Cardiac septum (tissue), 1 donor: Measurements from ENCODE around the gene MOB2. TPM values are rescaled to one million over a fixed set of nuclear protein-coding genes. Genes with fewer than 3 reads are reported as not detected.
"Not testable (repeated sequence)": the region's sequence is repeated elsewhere in the genome, so short reads cannot be mapped to it uniquely, and the experiment has no call there.

Experiments
- DNase-seq: peaks from one replicate; pipeline ENCODE4 v3.0.0-alpha.2; 2020; ENCODE audit warnings: low spot score
- intact Hi-C: fragments of 100-400 bp; cut with DNase I; formaldehyde crosslinking; loops from one replicate; pipeline ENCODE4 v1.14.0; 2022
- total RNA-seq: library from RNA; stranded (reverse); fragmentation: NEBNext Ultra II Directional; extraction: Animal tissue kit (Norgen Biotek cat#: 25700); gene quantifications from one replicate; pipeline ENCODE4 v1.2.1, GENCODE V29; 2021
- donor health status: DM: no; HTN: no; CAD: no.

The MOB2 gene
- total RNA-seq, 1 donor from 2014 or later: 48.5 TPM

DNA sequence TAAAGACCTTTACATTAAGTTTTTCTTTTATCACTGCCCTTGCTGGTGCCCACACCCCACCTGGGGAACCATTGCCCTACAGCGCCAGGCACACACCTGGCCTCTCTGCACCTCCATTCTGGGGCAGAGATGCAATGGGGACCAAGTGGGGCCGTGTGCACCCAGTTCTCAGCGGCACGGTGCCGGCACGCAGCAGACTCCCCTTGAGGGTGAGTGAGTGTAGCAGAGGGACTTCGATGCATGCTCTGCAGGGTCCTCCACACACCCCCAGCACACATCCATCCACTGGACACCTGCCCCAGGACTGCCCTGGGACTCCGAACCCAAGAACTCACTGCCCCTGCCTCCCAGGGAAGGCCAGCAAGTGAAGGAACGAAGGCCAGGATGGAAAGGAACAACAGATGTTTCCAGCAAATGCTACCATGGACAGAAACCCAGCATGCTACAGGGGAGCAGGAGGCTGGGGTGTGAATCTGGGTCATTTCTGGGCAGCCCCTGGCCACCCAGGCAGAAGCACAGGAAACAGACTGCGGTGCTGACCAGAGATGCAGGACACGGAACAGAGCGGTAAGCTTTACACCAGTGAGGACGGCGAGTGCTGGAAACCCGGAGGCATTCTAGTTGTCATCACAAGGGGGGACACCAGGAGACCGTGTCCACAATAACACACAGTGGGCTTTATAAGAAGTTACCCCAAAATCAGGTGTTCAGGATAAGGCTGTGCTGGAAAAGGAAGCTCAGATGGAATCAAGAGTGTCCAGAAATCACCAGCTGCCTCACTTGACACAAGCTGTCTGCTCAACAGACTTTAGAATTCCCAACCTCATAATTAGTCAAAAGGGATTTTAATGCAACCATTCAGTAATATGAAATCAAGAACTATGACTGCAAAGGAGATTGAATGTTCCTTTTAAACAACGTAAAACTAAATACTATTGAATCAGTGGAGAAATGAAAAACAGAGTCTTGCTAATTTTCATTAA is 32.7 kb upstream of the MOB2 start:
- intact Hi-C loops: loop anchor here (5.0 kb wide), 2 partner anchors 62 to 317 kb away; no protein-coding TSS in a partner anchor
- no peak for DNase-seq

DNA sequence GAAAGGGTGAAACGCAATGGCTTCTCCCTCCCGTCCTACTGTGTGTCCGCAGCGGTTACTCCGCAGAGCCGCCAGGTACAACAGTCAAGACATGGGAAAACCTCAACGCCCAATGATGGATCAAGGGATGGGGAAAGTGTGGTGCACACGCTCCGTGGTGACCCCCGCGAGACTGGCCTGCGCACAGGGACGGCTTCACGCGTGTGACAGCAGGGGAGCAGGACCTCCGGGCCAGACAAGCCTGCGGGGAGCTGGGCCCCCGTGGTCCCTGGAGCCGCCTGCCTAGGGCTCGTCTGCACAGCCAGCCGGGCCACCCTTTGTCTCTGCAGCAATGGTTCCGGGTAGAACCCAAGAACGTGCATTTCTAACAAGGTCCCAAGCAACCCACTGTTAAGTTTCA is 31.7 kb upstream of the MOB2 start:
- DNase-seq: no peak
- intact Hi-C loops: loop anchor here (5.0 kb wide), 2 partner anchors 61 to 316 kb away; no protein-coding TSS in a partner anchor

- DNase-seq: no peak
- intact Hi-C loops: loop anchor here (5.0 kb wide), 2 partner anchors 60 to 315 kb away; no protein-coding TSS in a partner anchor
Measured at GRCh38 chr11:1517117-1518005, 30.8 kb upstream of the MOB2 start.

DNA sequence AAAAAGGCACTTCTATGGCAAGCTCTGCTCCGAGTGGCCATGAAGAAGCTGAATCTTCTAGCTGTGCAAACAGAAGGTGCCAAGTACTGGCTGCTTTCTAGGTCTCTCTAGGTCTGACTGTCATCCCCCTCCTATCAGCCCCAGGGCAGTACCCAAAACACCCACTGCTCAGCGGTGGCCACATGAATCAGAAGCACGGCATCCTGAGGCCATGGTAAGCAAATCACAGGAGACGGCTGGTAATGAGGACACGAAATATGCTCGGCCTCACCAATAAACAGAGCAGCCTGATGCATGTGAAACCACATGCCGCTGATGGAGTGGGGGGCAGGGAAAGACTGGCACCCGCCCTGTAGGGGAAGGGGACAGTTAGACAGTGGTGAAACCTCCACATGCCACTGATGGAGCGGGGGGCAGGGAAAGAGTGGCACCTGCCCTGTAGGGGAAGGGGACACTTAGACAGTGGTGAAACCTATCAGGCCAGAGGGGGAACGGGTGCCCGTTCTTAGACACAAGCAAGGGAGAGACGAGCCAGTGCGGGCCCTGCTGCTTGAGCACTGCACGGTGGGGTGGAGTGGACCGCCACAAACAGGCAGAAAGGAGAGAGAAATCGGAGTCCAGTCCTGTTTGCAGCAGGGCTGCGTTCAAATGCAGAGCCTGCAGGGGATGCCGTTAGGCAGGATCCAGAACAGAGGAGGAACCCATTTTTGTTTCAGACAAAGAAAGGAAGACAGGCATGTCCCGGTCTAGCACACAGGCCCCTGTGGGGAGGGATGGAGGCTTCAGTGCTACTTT is 29.9 kb upstream of the MOB2 start:
- no peak for DNase-seq
- intact Hi-C loops: loop anchor here (5.0 kb wide), 2 partner anchors 59 to 314 kb away; no protein-coding TSS in a partner anchor

GRCh38 chr11:1515082-1516060 is 28.8 kb upstream of the MOB2 start:
- intact Hi-C loops: loop anchor here (2.0 to 5.0 kb wide), 3 partner anchors 58 to 313 kb away; no protein-coding TSS in a partner anchor
- DNase-seq: peak; percentile 87

DNA sequence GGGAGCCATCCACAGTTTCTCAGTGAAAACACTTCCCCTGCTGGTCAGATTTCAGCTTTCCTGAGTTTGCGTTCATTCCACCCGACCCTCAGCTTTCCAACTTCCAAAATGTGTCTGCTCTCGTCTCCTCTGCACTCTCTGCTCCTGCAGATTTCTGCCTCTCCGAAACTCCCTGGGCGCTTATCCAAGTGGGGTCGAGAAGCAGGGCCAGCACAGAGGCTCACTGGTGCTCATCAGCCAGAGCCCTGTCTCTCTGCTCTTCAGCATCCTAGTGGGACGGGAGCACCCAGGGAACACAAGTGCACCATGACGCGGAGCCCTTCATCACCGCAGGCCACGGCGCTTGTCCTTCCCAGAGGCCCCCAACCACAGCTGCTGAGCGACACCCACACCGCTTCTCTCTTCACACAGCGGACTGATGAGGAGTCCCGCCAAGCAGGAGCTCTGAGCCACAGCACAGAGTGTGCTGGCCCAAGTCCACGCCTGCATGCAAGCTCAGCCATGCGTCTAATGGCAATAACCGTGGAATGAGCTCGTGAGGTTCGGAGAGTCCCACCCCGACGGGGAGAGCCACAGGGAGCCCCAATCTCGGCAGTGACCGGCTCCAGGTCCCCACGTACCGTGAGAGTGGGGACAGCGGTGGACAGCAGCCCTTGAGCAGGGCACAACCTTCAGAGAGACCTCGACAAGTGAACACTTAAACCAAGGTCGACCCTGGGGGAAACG is 27.9 kb upstream of the MOB2 start:
- intact Hi-C loops: loop anchor here (2.0 to 5.0 kb wide), 3 partner anchors 57 to 312 kb away; no protein-coding TSS in a partner anchor
- no peak for DNase-seq

- no peak for DNase-seq
- intact Hi-C loops: loop anchor here (2.0 kb wide), 1 partner anchor 171 kb away; no protein-coding TSS in a partner anchor
Measured at GRCh38 chr11:1513326-1514296, 27.0 kb upstream of the MOB2 start.

GRCh38 chr11:1512531-1513258 is 26.1 kb upstream of the MOB2 start:
- intact Hi-C loops, DNase-seq: not testable (repeated sequence)

- no peak for DNase-seq
- intact Hi-C loops: no loop called here
Measured at GRCh38 chr11:1511937-1512496, 25.4 kb upstream of the MOB2 start.

- intact Hi-C loops: no loop called here
- DNase-seq: no peak
Measured at GRCh38 chr11:1510928-1511327, 24.3 kb upstream of the MOB2 start.

DNA sequence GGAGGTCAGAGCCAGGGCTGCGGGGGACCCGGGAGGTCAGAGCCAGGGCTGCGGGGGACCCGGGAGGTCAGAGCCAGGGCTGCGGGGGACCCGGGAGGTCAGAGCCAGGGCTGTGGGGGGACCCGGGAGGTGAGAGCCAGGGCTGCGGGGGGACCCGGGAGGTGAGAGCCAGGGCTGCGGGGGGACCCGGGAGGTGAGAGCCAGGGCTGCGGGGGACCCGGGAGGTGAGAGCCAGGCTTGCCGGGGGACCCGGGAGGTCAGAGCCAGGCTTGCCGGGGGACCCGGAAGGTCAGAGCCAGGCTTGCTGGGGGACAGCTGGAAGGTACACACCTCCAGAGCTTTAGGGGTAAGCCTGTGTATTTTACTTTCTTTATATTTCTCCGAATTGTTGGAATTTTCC is 23.8 kb upstream of the MOB2 start:
- DNase-seq: not testable (repeated sequence)

GRCh38 chr11:1509626-1510255 is 23.2 kb upstream of the MOB2 start:
- DNase-seq: no peak
- intact Hi-C loops: loop anchor here (5.0 kb wide), 1 partner anchor 42 kb away; no protein-coding TSS in a partner anchor

More for the DNA sequence above, 23.8 kb upstream of the MOB2 start:
- intact Hi-C loops: not testable (repeated sequence)

GRCh38 chr11:1508986-1509385 is 22.4 kb upstream of the MOB2 start:
- intact Hi-C loops: loop anchor here (5.0 kb wide), 1 partner anchor 42 kb away; no protein-coding TSS in a partner anchor
- DNase-seq: no peak

GRCh38 chr11:1508491-1508891 is 21.9 kb upstream of the MOB2 start:
- DNase-seq: no peak
- intact Hi-C loops: loop anchor here (5.0 kb wide), 1 partner anchor 41 kb away; no protein-coding TSS in a partner anchor
